EL (cell line): ENCODE results near the gene GAR1.
"Not testable (repeated sequence)": the region's sequence is repeated elsewhere in the genome, so short reads cannot be mapped to it uniquely, and the experiment has no call there.

Source experiments
- DNase-seq: peaks from one replicate; pipeline ENCODE4 v3.0.0-alpha.2; 2016

GAR1 gene

GRCh38 chr4:109847896-109848442 lies 32.4 kb downstream of the GAR1 start, which contains the start of gene LRIT3:
Gene LRIT3, plus strand, starts transcription at chr4:109848107. Its CDS starts 95 bp downstream, at chr4:109848202.
- no peak for DNase-seq

- DNase-seq, result no peak
Measured at GRCh38 chr4:109848501-109848900, 32.9 kb downstream of the GAR1 start.

GRCh38 chr4:109850601-109851000 lies 35.0 kb downstream of the GAR1 start:
- no peak for DNase-seq

GRCh38 chr4:109859426-109860300 lies 44.1 kb downstream of the GAR1 start:
- not testable (repeated sequence) for DNase-seq

GRCh38 chr4:109861271-109861670 lies 45.7 kb downstream of the GAR1 start:
- DNase-seq, result no peak

- DNase-seq, result no peak
Measured at GRCh38 chr4:109861916-109862511, 46.5 kb downstream of the GAR1 start.

- DNase-seq, result no peak
Measured at GRCh38 chr4:109864134-109864533, 48.6 kb downstream of the GAR1 start.

- DNase-seq, result no peak
Measured at GRCh38 chr4:109870061-109870460, 54.5 kb downstream of the GAR1 start.

GRCh38 chr4:109872065-109872464 lies 56.5 kb downstream of the GAR1 start:
- DNase-seq, result no peak

- DNase-seq, result no peak
Measured at GRCh38 chr4:109872950-109873656, 57.5 kb downstream of the GAR1 start.

- DNase-seq, result peak; percentile 26
Measured at GRCh38 chr4:109873791-109874514, 58.4 kb downstream of the GAR1 start.
